Activated CD8-positive, alpha-beta memory T cell treated with anti-CD3 and anti-CD28 coated beads, Interleukin-2, amount 50 U/mL, for 1 hour (primary cell): ENCODE results near the gene CHTF8.
"Not testable (repeated sequence)": the region's sequence is repeated elsewhere in the genome, so short reads cannot be mapped to it uniquely, and the experiment has no call there.

Experiments used
- DNase-seq: peaks from one replicate; pipeline ENCODE4 v3.0.0-alpha.2; 2020; ENCODE audit errors: extremely low read depth

Gene CHTF8

GRCh38 chr16:69138608-69139007, 6.2 kb upstream of the CHTF8 start:
- DNase-seq = no peak

GRCh38 chr16:69133373-69133954, 1.1 kb upstream of the CHTF8 start:
- no peak for DNase-seq

- peak; percentile 21 for DNase-seq
Observed at GRCh38 chr16:69131839-69132423, 457 bp downstream of the CHTF8 start.

- no peak for DNase-seq
Observed at GRCh38 chr16:69131167-69131838, 1.1 kb downstream of the CHTF8 start.

- DNase-seq = no peak
Observed at GRCh38 chr16:69130461-69130860, 1.9 kb downstream of the CHTF8 start.

GRCh38 chr16:69127966-69128510, 4.3 kb downstream of the CHTF8 start:
- no peak for DNase-seq

- not testable (repeated sequence) for DNase-seq
Observed at GRCh38 chr16:69126801-69127200, 5.6 kb downstream of the CHTF8 start.

GRCh38 chr16:69126221-69126620, 6.2 kb downstream of the CHTF8 start:
- no peak for DNase-seq

- not testable (repeated sequence) for DNase-seq
Observed at GRCh38 chr16:69124961-69125360, 7.4 kb downstream of the CHTF8 start.

GRCh38 chr16:69124406-69124805, 8.0 kb downstream of the CHTF8 start:
- DNase-seq = not testable (repeated sequence)

- peak; percentile 55 for DNase-seq
Observed at GRCh38 chr16:69123910-69124309, 8.5 kb downstream of the CHTF8 start.

- no peak for DNase-seq
Observed at GRCh38 chr16:69120096-69120664, 12.2 kb downstream of the CHTF8 start.

GRCh38 chr16:69119536-69119935, 12.9 kb downstream of the CHTF8 start:
- DNase-seq = no peak

GRCh38 chr16:69118994-69119393, 13.4 kb downstream of the CHTF8 start:
- DNase-seq = no peak

GRCh38 chr16:69118468-69118867, 13.9 kb downstream of the CHTF8 start:
- no peak for DNase-seq

GRCh38 chr16:69116906-69117305, 15.5 kb downstream of the CHTF8 start:
- DNase-seq = no peak

GRCh38 chr16:69116256-69116875, 16.0 kb downstream of the CHTF8 start:
- no peak for DNase-seq

GRCh38 chr16:69115837-69116236, 16.6 kb downstream of the CHTF8 start:
- DNase-seq = no peak

- no peak for DNase-seq
Observed at GRCh38 chr16:69115361-69115760, 17.0 kb downstream of the CHTF8 start.

- DNase-seq = no peak
Observed at GRCh38 chr16:69114976-69115355, 17.4 kb downstream of the CHTF8 start.

GRCh38 chr16:69114346-69114975, 17.9 kb downstream of the CHTF8 start:
- no peak for DNase-seq

- no peak for DNase-seq
Observed at GRCh38 chr16:69113216-69113615, 19.2 kb downstream of the CHTF8 start.
